Stomach (tissue), 9 donors: ENCODE data around the gene CRACDL. TPM values are rescaled to one million over a fixed set of nuclear protein-coding genes. Genes with fewer than 3 reads are reported as not detected.

Experiments
- DNase-seq, 2 donors: peaks; one replicate each; pipeline versions ENCODE4 v3.0.0 to v3.0.0-alpha.2; 2013 to 2019
- H3K27ac ChIP-seq, 5 donors: fragments of 200-600 bp in 4 of 5; sonication (generic) in 4 of 5; one replicate each; pipeline ENCODE4 v1.5.1; 2013 to 2019; ENCODE audit warnings: mild to moderate bottlenecking in 1 of 5, moderate library complexity in 1 of 5
- H3K27me3 ChIP-seq, 3 donors: fragments of 200-600 bp; sonication (generic); one replicate each; pipeline ENCODE4 v1.5.1; 2017 to 2019; ENCODE audit warnings: mixed run types in 1 of 3
- H3K36me3 ChIP-seq, 4 donors: fragments of 200-600 bp; sonication (generic); 1 replicate in 3 of 4; 2 replicates in 1 of 4; pipeline ENCODE4 v1.5.1; 2016 to 2019
- H3K4me1 ChIP-seq, 4 donors: fragments of 200-600 bp; sonication (generic); one replicate each; pipeline ENCODE4 v1.5.1; 2016 to 2019
- H3K4me3 ChIP-seq, 4 donors: fragments of 200-600 bp; sonication (generic) in 3 of 4; one replicate each; pipeline ENCODE4 v1.5.1; 2016 to 2019; ENCODE audit warnings: mild to moderate bottlenecking in 1 of 4
- H3K9me3 ChIP-seq, 4 donors: fragments of 200-600 bp; sonication (generic); one replicate each; pipeline ENCODE4 v1.5.1; 2016 to 2019
- CTCF ChIP-seq, 7 experiments: fragments of 450-650 bp in 4 of 7; fragments of 200-600 bp in 3 of 7; sonication (generic) in 3 of 7; IDR thresholded peaks; one replicate each; pipeline ENCODE4 v1.5.1; 2016 to 2019; ENCODE audit warnings: antibody characterized with exemption in 7 of 7, control low read depth in 2 of 7, mild to moderate bottlenecking in 1 of 7
- EP300 ChIP-seq: sonication (generic); formaldehyde crosslinking; IDR thresholded peaks from one replicate; pipeline ENCODE4 v1.6.1; 2017; ENCODE audit warnings: antibody characterized with exemption
- POLR2A ChIP-seq, 4 donors: fragments of 450-650 bp; IDR thresholded peaks; one replicate each; pipeline ENCODE4 v1.6.1; 2016; ENCODE audit warnings: antibody characterized with exemption in 4 of 4, control low read depth in 2 of 4, mild to moderate bottlenecking in 1 of 4, moderate library complexity in 1 of 4
- POLR2AphosphoS5 ChIP-seq, 3 donors: sonication (generic); formaldehyde crosslinking; IDR thresholded peaks; one replicate each; pipeline ENCODE4 v1.6.1; 2016; ENCODE audit warnings: antibody characterized with exemption in 3 of 3
- WGBS, 5 donors: extraction: QIAGEN DNeasy Blood & Tissue Kit in 3 of 5; methylation state at CpG; one replicate each; pipeline versions ENCODE4 v1.1.5 to v1.1.7; 2013 to 2018; 5-methylcytosine and 5-hydroxymethylcytosine counted together
- intact Hi-C: fragments of 100-400 bp; cut with DNase I; formaldehyde crosslinking; loops from one replicate; pipeline ENCODE4 v1.15.1; 2023; ENCODE audit warnings: low total_unique reads
- polyA plus RNA-seq, 3 donors: library from polyadenylated mRNA; stranded (reverse); fragments of 200-250 nt; gene quantifications; one replicate each; pipeline ENCODE4 v1.2.3, GENCODE V29; 2013
- total RNA-seq, 5 donors: library from RNA; depleted of rRNA; stranded (reverse); fragments of >200 nt; gene quantifications; one replicate each; pipeline versions ENCODE4 v1.1.0 to v1.2.3, GENCODE V29; 2014 to 2016
- donor health status: healthy with polysubstance abuse.
- donor health status: Bipolar disorder and iron deficiency.
- donor health status: healthy.

Gene CRACDL
- total and polyA plus RNA-seq, 8 donors = 5.4 to 205 (median 7.8) TPM

GRCh38 chr2:98769114-98769476 is 166.9 kb downstream of the CRACDL start:
- intact Hi-C loops = no loop called here
- Histone ChIP-seq H3K27ac (peak overlapping the region in 4 of 5 donors; percentile 5 to 54 (median 24)), H3K4me3 (no peak overlapping the region), H3K27me3 (no peaks in the 10 kb centered on the region), H3K36me3 (no peaks in the 10 kb centered on the region), H3K9me3 (no peaks in the 10 kb centered on the region), H3K4me1 (peaks cover 11 to 31% (median 18%) of the 10 kb centered on the region in 4 donors)
- WGBS, 5 donors = 58 to 82% (median 70%) methylated on average over 6 of the region's 6 CpGs
- DNase-seq = no peak
- TF ChIP-seq CTCF (IDR thresholded peaks at IDR 0.05) (no peak), EP300 (no peak), POLR2AphosphoS5 (IDR thresholded peaks at IDR 0.05) (no peak), POLR2A (IDR thresholded peaks at IDR 0.05) (no peak)

DNA sequence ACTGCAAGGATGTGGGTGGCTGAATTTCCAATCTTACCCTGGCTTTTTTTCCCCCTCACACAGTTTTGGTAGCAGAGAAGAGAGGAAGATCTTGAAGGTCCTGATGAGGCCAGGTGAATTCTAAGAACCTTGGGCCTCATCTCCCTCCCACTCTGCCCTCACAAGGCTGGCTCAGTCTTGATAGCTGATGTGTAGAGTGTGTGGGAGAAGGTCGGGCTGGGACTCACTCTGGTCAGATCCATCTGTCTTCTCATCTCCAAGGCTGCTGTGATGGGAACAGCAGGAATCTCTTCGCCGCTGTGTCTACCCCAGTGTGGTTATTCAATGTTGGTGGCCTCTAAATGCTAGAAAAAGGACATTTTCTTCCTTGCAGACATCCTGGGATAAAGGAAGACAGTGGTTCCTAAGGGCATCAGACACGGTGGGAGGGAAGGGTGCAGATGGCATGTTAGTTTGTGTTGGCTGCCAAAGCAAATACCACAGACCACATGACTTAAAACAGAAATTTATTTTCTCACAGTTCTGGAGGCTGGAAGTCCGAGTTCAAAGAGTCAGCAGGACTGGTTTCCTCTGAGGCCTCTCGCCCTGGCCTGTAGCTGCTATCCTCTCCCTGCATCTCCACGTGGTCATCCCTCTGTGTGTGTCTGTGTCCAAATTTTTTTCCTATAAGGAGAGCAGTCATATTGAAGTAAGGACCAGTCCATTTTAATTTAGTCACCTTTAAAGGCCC is 167.5 kb downstream of the CRACDL start:
- no peak for DNase-seq
- H3K36me3 ChIP-seq = no peaks in the 10 kb centered on the region
- peaks cover 11 to 36% (median 18%) of the 10 kb centered on the region in 4 donors for H3K4me1 ChIP-seq
- no peaks in the 10 kb centered on the region for H3K27me3 ChIP-seq
- H3K9me3 ChIP-seq = no peaks in the 10 kb centered on the region
- intact Hi-C loops = no loop called here
- no peak overlapping the region for H3K4me3 ChIP-seq
- no peak for TF ChIP-seq EP300
- no peak for TF ChIP-seq POLR2AphosphoS5 (IDR thresholded peaks at IDR 0.05)
- TF ChIP-seq POLR2A (IDR thresholded peaks at IDR 0.05) = no peak
- no peak for TF ChIP-seq CTCF (IDR thresholded peaks at IDR 0.05)
- 45 to 59% (median 49%) methylated on average over 7 of the region's 7 CpGs for WGBS, 5 donors
- H3K27ac ChIP-seq = peak overlapping the region in 3 of 5 donors; percentile 35 to 54 (median 37)

- Histone ChIP-seq H3K4me3 (no peak overlapping the region), H3K27ac (peak overlapping the region in 1 of 5 donors; percentile 22), H3K4me1 (peaks cover 7 to 25% (median 16%) of the 10 kb centered on the region in 4 donors), H3K27me3 (no peaks in the 10 kb centered on the region), H3K36me3 (no peaks in the 10 kb centered on the region), H3K9me3 (no peaks in the 10 kb centered on the region)
- intact Hi-C loops = no loop called here
- 88 to 99% (median 93%) methylated on average over 4 of the region's 4 CpGs for WGBS, 5 donors
- TF ChIP-seq POLR2AphosphoS5 (IDR thresholded peaks at IDR 0.05) (no peak), POLR2A (IDR thresholded peaks at IDR 0.05) (no peak), EP300 (no peak), CTCF (IDR thresholded peaks at IDR 0.05) (no peak)
- no peak for DNase-seq
Observed at GRCh38 chr2:98764499-98764898, 171.5 kb downstream of the CRACDL start.

- H3K4me3 ChIP-seq = no peak overlapping the region
- 67 to 80% (median 78%) methylated on average over 6 of the region's 6 CpGs for WGBS, 5 donors
- no peaks in the 10 kb centered on the region for H3K36me3 ChIP-seq
- no peak for TF ChIP-seq EP300
- no peak for TF ChIP-seq CTCF (IDR thresholded peaks at IDR 0.05)
- TF ChIP-seq POLR2A (IDR thresholded peaks at IDR 0.05) = no peak
- TF ChIP-seq POLR2AphosphoS5 (IDR thresholded peaks at IDR 0.05) = no peak
- H3K27me3 ChIP-seq = no peaks in the 10 kb centered on the region
- DNase-seq = no peak
- H3K27ac ChIP-seq = peak overlapping the region in 1 of 5 donors; percentile 3
- H3K9me3 ChIP-seq = no peaks in the 10 kb centered on the region
- intact Hi-C loops = no loop called here
- H3K4me1 ChIP-seq = peaks cover 0 to 20% (median 9%) of the 10 kb centered on the region in 4 donors
Observed at GRCh38 chr2:98763209-98763951, 172.6 kb downstream of the CRACDL start.
